ENCODE results near the gene CST9L.
A peak's percentile ranks its signal among the peaks of the same experiment; 100 is the strongest.

The CST9L gene

DNA sequence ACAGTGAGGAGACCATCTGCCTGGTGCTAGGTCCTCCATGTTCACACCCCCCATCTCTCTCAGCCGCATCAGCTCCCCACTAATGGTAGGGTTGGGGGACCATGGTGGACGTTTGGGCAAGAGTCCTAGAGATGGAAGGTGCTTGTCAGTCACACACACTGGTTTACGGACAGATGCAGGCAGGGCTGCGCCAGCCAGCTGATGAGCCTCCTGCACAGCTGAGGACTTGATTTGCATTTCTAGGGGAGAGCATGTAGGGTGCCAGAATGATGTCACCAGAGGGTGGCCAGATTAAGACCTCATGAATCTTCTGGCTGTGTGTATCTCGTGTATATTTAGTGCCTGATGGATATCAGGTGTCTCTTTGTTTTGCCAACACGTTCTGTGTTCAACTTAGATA, 48.7 kb downstream of the CST9L start:
- no peak for DNase-seq
- Histone ChIP-seq H4K8ac (ENCODE audit: low read depth, low read length) (no peak overlapping the region), H3K4me3 (ENCODE audit: low read depth, low read length) (no peak overlapping the region), H3K79me2 (ENCODE audit: control insufficient read depth, insufficient read depth, low read length, poor library complexity) (no peaks in the 10 kb centered on the region), H3K36me3 (ENCODE audit: control insufficient read depth in 1 of 2, insufficient read depth in 2 of 2, low read length in 2 of 2) (no peaks in the 10 kb centered on the region), H3K79me1 (ENCODE audit: low read length) (no peaks in the 10 kb centered on the region), H4K12ac (ENCODE audit: low read depth, low read length) (no peak overlapping the region), H3K14ac (ENCODE audit: low read length) (no peak overlapping the region), H3K9ac (ENCODE audit: low read length) (no peak overlapping the region), H3K4ac (ENCODE audit: low read depth, low read length) (no peak overlapping the region), H2AK5ac (ENCODE audit: low read length) (no peak overlapping the region), H2BK12ac (ENCODE audit: low read length) (no peak overlapping the region), H2BK5ac (ENCODE audit: low read depth, low read length, poor library complexity) (no peak overlapping the region), H3K4me1 (ENCODE audit: control insufficient read depth in 1 of 2, insufficient read depth in 2 of 2, low read length in 2 of 2) (peaks cover 5% of the 10 kb centered on the region in 2 experiments), H3K4me2 (ENCODE audit: low read length) (no peak overlapping the region), H2AFZ (ENCODE audit: insufficient read depth, low read length, poor library complexity) (no peak overlapping the region), H3K9me3 (ENCODE audit: insufficient read depth, low read depth, low read length) (no peaks in the 10 kb centered on the region), H3K27ac (ENCODE audit: low read depth, low read length) (no peak overlapping the region), H2BK120ac (ENCODE audit: insufficient read depth, low read length, poor library complexity) (no peak overlapping the region), H3K23ac (ENCODE audit: low read length) (no peak overlapping the region), H3K27me3 (ENCODE audit: insufficient read depth, low read length) (no peaks in the 10 kb centered on the region), H4K91ac (ENCODE audit: low read depth, low read length) (no peak overlapping the region), H3K18ac (ENCODE audit: low read length) (no peak overlapping the region)
- no CpG with 5 or more reads among the region's 6 CpGs for WGBS (ENCODE audit: extremely low coverage, insufficient coverage, insufficient read length)

DNA sequence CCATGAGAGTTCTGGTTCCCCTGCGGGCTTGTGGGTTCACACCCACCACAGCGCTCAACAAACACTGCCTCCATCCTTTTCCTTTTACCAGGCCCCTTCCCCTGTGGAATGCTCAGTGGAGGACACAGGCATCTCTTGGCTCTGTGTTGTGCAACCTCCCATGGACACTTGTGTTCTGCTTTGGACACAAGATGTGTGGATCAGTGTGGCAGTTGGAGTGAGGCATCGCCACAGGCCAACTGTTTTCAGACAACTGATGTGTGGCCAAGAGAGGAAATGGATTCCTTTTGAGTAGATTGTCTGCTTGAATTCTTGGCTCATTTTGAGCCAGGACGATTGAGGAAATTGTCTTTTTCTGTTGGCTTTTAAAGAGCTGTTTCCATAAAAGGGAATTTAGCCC, 50.6 kb downstream of the CST9L start:
- Histone ChIP-seq H3K4me3 (ENCODE audit: low read depth, low read length) (no peak overlapping the region), H2BK5ac (ENCODE audit: low read depth, low read length, poor library complexity) (no peak overlapping the region), H3K4me1 (ENCODE audit: control insufficient read depth in 1 of 2, insufficient read depth in 2 of 2, low read length in 2 of 2) (no peaks in the 10 kb centered on the region), H2AFZ (ENCODE audit: insufficient read depth, low read length, poor library complexity) (no peak overlapping the region), H3K14ac (ENCODE audit: low read length) (no peak overlapping the region), H3K36me3 (ENCODE audit: control insufficient read depth in 1 of 2, insufficient read depth in 2 of 2, low read length in 2 of 2) (no peaks in the 10 kb centered on the region), H2BK120ac (ENCODE audit: insufficient read depth, low read length, poor library complexity) (no peak overlapping the region), H3K9ac (ENCODE audit: low read length) (no peak overlapping the region), H4K12ac (ENCODE audit: low read depth, low read length) (no peak overlapping the region), H2BK12ac (ENCODE audit: low read length) (no peak overlapping the region), H3K4ac (ENCODE audit: low read depth, low read length) (no peak overlapping the region), H3K23ac (ENCODE audit: low read length) (no peak overlapping the region), H4K91ac (ENCODE audit: low read depth, low read length) (no peak overlapping the region), H2AK5ac (ENCODE audit: low read length) (no peak overlapping the region), H3K27me3 (ENCODE audit: insufficient read depth, low read length) (no peaks in the 10 kb centered on the region), H4K8ac (ENCODE audit: low read depth, low read length) (no peak overlapping the region), H3K27ac (ENCODE audit: low read depth, low read length) (no peak overlapping the region), H3K18ac (ENCODE audit: low read length) (no peak overlapping the region), H3K9me3 (ENCODE audit: insufficient read depth, low read depth, low read length) (no peaks in the 10 kb centered on the region), H3K79me2 (ENCODE audit: control insufficient read depth, insufficient read depth, low read length, poor library complexity) (no peaks in the 10 kb centered on the region), H3K4me2 (ENCODE audit: low read length) (no peak overlapping the region), H3K79me1 (ENCODE audit: low read length) (no peaks in the 10 kb centered on the region)
- no CpG with 5 or more reads among the region's 4 CpGs for WGBS (ENCODE audit: extremely low coverage, insufficient coverage, insufficient read length)
- DNase-seq, result no peak

DNA sequence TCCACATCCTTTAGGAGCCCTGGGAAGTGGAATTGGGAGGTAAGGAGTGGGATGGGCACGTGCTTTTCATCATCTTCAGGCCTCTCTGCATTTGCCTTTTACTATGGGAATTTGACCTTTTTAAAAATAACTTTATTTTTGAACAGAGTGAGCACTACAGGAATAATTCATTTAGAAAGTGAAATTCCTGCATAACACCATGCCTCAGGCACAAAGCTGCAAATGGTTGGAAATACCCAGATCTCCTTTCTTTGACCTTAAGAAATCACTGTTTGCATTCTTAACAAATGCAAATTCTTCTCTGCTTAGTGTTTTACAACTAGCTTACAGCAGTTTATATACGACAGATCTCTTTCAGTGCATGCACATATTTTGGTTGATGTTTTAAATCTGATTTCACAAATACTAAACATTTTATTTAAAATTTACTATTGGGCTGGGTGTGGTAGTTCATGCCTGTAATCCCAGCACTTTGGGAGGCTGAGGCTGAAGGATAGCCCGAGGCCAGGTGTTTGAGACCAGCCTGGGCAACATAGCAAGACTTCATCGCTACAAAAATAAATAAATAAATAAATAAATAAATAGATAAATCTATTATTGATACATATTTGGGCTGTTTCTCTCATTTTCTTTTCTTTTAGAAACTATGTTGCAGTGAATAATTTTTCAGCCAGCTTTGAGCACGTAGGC, 52.9 kb downstream of the CST9L start:
- no peak overlapping the region for H3K4me2 ChIP-seq (ENCODE audit: low read length)
- no peak overlapping the region for H3K27ac ChIP-seq (ENCODE audit: low read depth, low read length)
- no peak overlapping the region for H2BK5ac ChIP-seq (ENCODE audit: low read depth, low read length, poor library complexity)
- H3K4ac ChIP-seq (ENCODE audit: low read depth, low read length), result no peak overlapping the region
- no peaks in the 10 kb centered on the region for H3K79me1 ChIP-seq (ENCODE audit: low read length)
- H3K14ac ChIP-seq (ENCODE audit: low read length), result no peak overlapping the region
- H3K79me2 ChIP-seq (ENCODE audit: control insufficient read depth, insufficient read depth, low read length, poor library complexity), result no peaks in the 10 kb centered on the region
- peak; percentile 56 to 92 for DNase-seq
- H3K23ac ChIP-seq (ENCODE audit: low read length), result no peak overlapping the region
- H3K18ac ChIP-seq (ENCODE audit: low read length), result no peak overlapping the region
- H3K36me3 ChIP-seq (ENCODE audit: control insufficient read depth in 1 of 2, insufficient read depth in 2 of 2, low read length in 2 of 2), result no peaks in the 10 kb centered on the region
- H3K9me3 ChIP-seq (ENCODE audit: insufficient read depth, low read depth, low read length), result peaks cover 3% of the 10 kb centered on the region
- no peak overlapping the region for H3K4me3 ChIP-seq (ENCODE audit: low read depth, low read length)
- H3K9ac ChIP-seq (ENCODE audit: low read length), result no peak overlapping the region
- H4K8ac ChIP-seq (ENCODE audit: low read depth, low read length), result no peak overlapping the region
- no peak overlapping the region for H2BK12ac ChIP-seq (ENCODE audit: low read length)
- H4K12ac ChIP-seq (ENCODE audit: low read depth, low read length), result no peak overlapping the region
- H3K4me1 ChIP-seq (ENCODE audit: control insufficient read depth in 1 of 2, insufficient read depth in 2 of 2, low read length in 2 of 2), result no peaks in the 10 kb centered on the region
- no peak overlapping the region for H2AFZ ChIP-seq (ENCODE audit: insufficient read depth, low read length, poor library complexity)
- no CpG with 5 or more reads among the region's 5 CpGs for WGBS (ENCODE audit: extremely low coverage, insufficient coverage, insufficient read length)
- H4K91ac ChIP-seq (ENCODE audit: low read depth, low read length), result no peak overlapping the region
- H2AK5ac ChIP-seq (ENCODE audit: low read length), result no peak overlapping the region
- no peaks in the 10 kb centered on the region for H3K27me3 ChIP-seq (ENCODE audit: insufficient read depth, low read length)
- H2BK120ac ChIP-seq (ENCODE audit: insufficient read depth, low read length, poor library complexity), result no peak overlapping the region

DNA sequence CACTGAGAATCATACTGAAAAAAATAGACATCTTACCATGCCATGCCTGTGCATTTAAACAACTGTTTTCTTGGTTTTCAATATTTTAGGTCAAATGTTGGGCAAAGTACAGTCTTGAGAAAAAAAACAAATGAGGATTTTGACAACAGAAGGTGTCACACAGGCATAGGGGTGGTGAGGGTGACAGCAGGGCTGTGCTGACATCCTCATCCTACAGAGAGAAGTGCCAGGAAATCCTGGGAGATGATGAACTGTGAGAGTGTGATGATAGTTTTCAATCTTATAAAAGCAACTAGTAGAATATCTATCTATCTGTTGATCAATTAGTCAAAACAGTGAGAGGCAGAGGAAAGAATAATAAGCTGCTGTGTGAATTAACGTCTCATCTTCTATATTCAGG, 53.4 kb downstream of the CST9L start:
- Histone ChIP-seq H3K4me2 (ENCODE audit: low read length) (no peak overlapping the region), H2BK12ac (ENCODE audit: low read length) (no peak overlapping the region), H3K4me1 (ENCODE audit: control insufficient read depth in 1 of 2, insufficient read depth in 2 of 2, low read length in 2 of 2) (no peaks in the 10 kb centered on the region), H3K4ac (ENCODE audit: low read depth, low read length) (no peak overlapping the region), H3K27me3 (ENCODE audit: insufficient read depth, low read length) (no peaks in the 10 kb centered on the region), H3K14ac (ENCODE audit: low read length) (no peak overlapping the region), H4K12ac (ENCODE audit: low read depth, low read length) (no peak overlapping the region), H4K91ac (ENCODE audit: low read depth, low read length) (no peak overlapping the region), H3K9me3 (ENCODE audit: insufficient read depth, low read depth, low read length) (peaks cover 3% of the 10 kb centered on the region), H3K9ac (ENCODE audit: low read length) (no peak overlapping the region), H3K79me2 (ENCODE audit: control insufficient read depth, insufficient read depth, low read length, poor library complexity) (no peaks in the 10 kb centered on the region), H2AFZ (ENCODE audit: insufficient read depth, low read length, poor library complexity) (no peak overlapping the region), H3K23ac (ENCODE audit: low read length) (no peak overlapping the region), H4K8ac (ENCODE audit: low read depth, low read length) (no peak overlapping the region), H3K27ac (ENCODE audit: low read depth, low read length) (no peak overlapping the region), H3K18ac (ENCODE audit: low read length) (no peak overlapping the region), H2BK5ac (ENCODE audit: low read depth, low read length, poor library complexity) (no peak overlapping the region), H2AK5ac (ENCODE audit: low read length) (no peak overlapping the region), H3K79me1 (ENCODE audit: low read length) (no peaks in the 10 kb centered on the region), H3K36me3 (ENCODE audit: control insufficient read depth in 1 of 2, insufficient read depth in 2 of 2, low read length in 2 of 2) (no peaks in the 10 kb centered on the region), H2BK120ac (ENCODE audit: insufficient read depth, low read length, poor library complexity) (no peak overlapping the region), H3K4me3 (ENCODE audit: low read depth, low read length) (no peak overlapping the region)
- DNase-seq, result peak; percentile 70 to 82
- WGBS (ENCODE audit: extremely low coverage, insufficient coverage, insufficient read length), result no CpG with 5 or more reads among the region's 1 CpG
